Measurements from ENCODE around the gene CCNL2. TPM values are rescaled to one million over a fixed set of nuclear protein-coding genes. Genes with fewer than 3 reads are reported as not detected.
"Not testable (repeated sequence)": the region's sequence is repeated elsewhere in the genome, so short reads cannot be mapped to it uniquely, and the experiment has no call there.

Gene CCNL2
- total and polyA plus RNA-seq, 4 donors: 46.4 to 170 (median 104) TPM

GRCh38 chr1:1385339-1385738, 13.8 kb downstream of the CCNL2 start:
- H3K9ac ChIP-seq (ENCODE audit: low read depth in 1 of 2, low read length in 2 of 2); H3K27ac ChIP-seq (ENCODE audit: low read depth in 1 of 2, low read length in 2 of 2); DNase-seq (ENCODE audit: low spot score); H3K9me3 ChIP-seq (ENCODE audit: control insufficient read depth in 4 of 4, low read length in 3 of 4); H3K27me3 ChIP-seq (ENCODE audit: control insufficient read depth in 4 of 4, insufficient read depth in 4 of 4, low read length in 3 of 4); H3K4me3 ChIP-seq (ENCODE audit: low read depth in 1 of 3, low read length in 3 of 3): not testable (repeated sequence)
- Histone ChIP-seq H3K4me1 (ENCODE audit: control insufficient read depth in 4 of 4, insufficient read depth in 4 of 4, low read length in 3 of 4) (peaks cover 0 to 15% (median 8%) of the 10 kb centered on the region in 4 donors), H3K36me3 (ENCODE audit: control insufficient read depth in 4 of 4, insufficient read depth in 3 of 4, low read depth in 1 of 4, low read length in 3 of 4) (peaks cover 30 to 47% (median 34%) of the 10 kb centered on the region in 4 donors)
- WGBS: 95% methylated on average over 29 of the region's 29 CpGs

GRCh38 chr1:1381294-1381693, 17.8 kb downstream of the CCNL2 start:
- Histone ChIP-seq H3K4me1 (ENCODE audit: control insufficient read depth in 4 of 4, insufficient read depth in 4 of 4, low read length in 3 of 4) (peaks cover 0 to 17% (median 8%) of the 10 kb centered on the region in 4 donors), H3K27me3 (ENCODE audit: control insufficient read depth in 4 of 4, insufficient read depth in 4 of 4, low read length in 3 of 4) (no peaks in the 10 kb centered on the region), H3K9ac (ENCODE audit: low read depth in 1 of 2, low read length in 2 of 2) (no peak overlapping the region), H3K27ac (ENCODE audit: low read depth in 1 of 2, low read length in 2 of 2) (no peak overlapping the region), H3K4me3 (ENCODE audit: low read depth in 1 of 3, low read length in 3 of 3) (no peak overlapping the region), H3K9me3 (ENCODE audit: control insufficient read depth in 4 of 4, low read length in 3 of 4) (no peaks in the 10 kb centered on the region), H3K36me3 (ENCODE audit: control insufficient read depth in 4 of 4, insufficient read depth in 3 of 4, low read depth in 1 of 4, low read length in 3 of 4) (peaks cover 5 to 9% (median 8%) of the 10 kb centered on the region in 4 donors)
- WGBS: 80% methylated on average over 8 of the region's 8 CpGs
- DNase-seq (ENCODE audit: low spot score): no peak
- no peak for TF ChIP-seq FOXA2 (IDR thresholded peaks at IDR 0.05)
- TF ChIP-seq GABPA (IDR thresholded peaks at IDR 0.05 in 1 of 2, conservative IDR thresholded peaks at IDR 0.05 in 1 of 2): no peak
- TF ChIP-seq JUND (IDR thresholded peaks at IDR 0.05): no peak
- no peak for TF ChIP-seq HNF4G (IDR thresholded peaks at IDR 0.05)
- TF ChIP-seq HNF4A (conservative IDR thresholded peaks at IDR 0.05): no peak
- TF ChIP-seq CTCF (IDR thresholded peaks at IDR 0.05; ENCODE audit: low read depth, low read length, missing input control): no peak
- TF ChIP-seq RXRA (IDR thresholded peaks at IDR 0.05): no peak
- TF ChIP-seq EGR1 (IDR thresholded peaks at IDR 0.05; ENCODE audit: low read depth in 2 of 2): no peak
- TF ChIP-seq ATF3 (IDR thresholded peaks at IDR 0.05): no peak
- TF ChIP-seq FOXA1 (IDR thresholded peaks at IDR 0.05): no peak
- no peak for TF ChIP-seq MAX (IDR thresholded peaks at IDR 0.05)
- no peak for TF ChIP-seq REST (IDR thresholded peaks at IDR 0.05)
- TF ChIP-seq YY1 (IDR thresholded peaks at IDR 0.05): no peak
- no peak for TF ChIP-seq ZBTB33 (IDR thresholded peaks at IDR 0.05)
- TF ChIP-seq SP1 (IDR thresholded peaks at IDR 0.05): no peak
- TF ChIP-seq NR2F2 (IDR thresholded peaks at IDR 0.05): no peak
- TF ChIP-seq RAD21 (IDR thresholded peaks at IDR 0.05): no peak
- no peak for TF ChIP-seq TAF1 (conservative IDR thresholded peaks at IDR 0.05)
